SK-N-SH (cell line): Measurements from ENCODE around the gene ZNF783. TPM values are rescaled to one million over a fixed set of nuclear protein-coding genes. Genes with fewer than 3 reads are reported as not detected.
A peak's percentile ranks its signal among the peaks of the same experiment; 100 is the strongest.

Experiments used
- CTCF ChIA-PET: fragments of 300-600, 350-600 bp; formaldehyde crosslinking; extraction: SDS; loops from one replicate; lab custom pipeline; 2021; lab: Yijun Ruan, JAX
- POLR2A ChIA-PET: fragments of 350-600 bp; sonication (Branson Sonifier 250); formaldehyde crosslinking; extraction: SDS; loops from one replicate; lab custom pipeline; 2020; ENCODE audit warnings: antibody characterized with exemption, inconsistent platforms; lab: Yijun Ruan, JAX
- DNase-seq: peaks from one replicate; pipeline ENCODE4 v3.0.0; 2012
- H2AFZ ChIP-seq: fragments of 200-600 bp; sonication (generic); 2 replicates; pipeline ENCODE4 v1.8.1; 2016; ENCODE audit warnings: antibody characterized with exemption, mild to moderate bottlenecking, low read depth
- H3F3A ChIP-seq: fragments of 200-600 bp; sonication (generic); replicated peaks from 2 replicates; pipeline ENCODE3; 2016; ENCODE audit warnings: antibody characterized with exemption, mild to moderate bottlenecking; ENCODE audit not compliant: insufficient read depth
- H3K27ac ChIP-seq, 2 experiments: fragments of 200-500 bp in 1 of 2; fragments of 200-600 bp in 1 of 2; sonication (Bioruptor generic) in 1 of 2; sonication (generic), shearing (Covaris generic) in 1 of 2; 2 replicates each; pipeline versions ENCODE4 v1.5.1 to v1.6.1; 2014 to 2016; ENCODE audit warnings: low read depth in 2 of 2, inconsistent platforms in 1 of 2, low read length in 1 of 2, mild to moderate bottlenecking in 1 of 2, mixed read lengths in 1 of 2
- H3K27me3 ChIP-seq: fragments of 200-600 bp; sonication (generic), shearing (Covaris generic); 2 replicates; pipeline ENCODE4 v1.6.1; 2016; ENCODE audit warnings: mixed run types; ENCODE audit not compliant: insufficient read depth
- H3K36me3 ChIP-seq, 2 experiments: fragments of 200-500 bp in 1 of 2; fragments of 200-600 bp in 1 of 2; sonication (Bioruptor generic) in 1 of 2; sonication (generic) in 1 of 2; replicated peaks in 1 of 2; 2 replicates each; pipeline versions ENCODE3 to v1.5.1; 2014 to 2016; ENCODE audit warnings: low read length in 1 of 2, mild to moderate bottlenecking in 1 of 2; ENCODE audit not compliant: insufficient read depth in 2 of 2, control insufficient read depth in 1 of 2
- H3K4me1 ChIP-seq, 2 experiments: fragments of 200-500 bp in 1 of 2; fragments of 200-600 bp in 1 of 2; sonication (Bioruptor generic) in 1 of 2; sonication (generic), shearing (Covaris generic) in 1 of 2; 2 replicates each; pipeline versions ENCODE4 v1.5.1 to v1.6.1; 2014 to 2016; ENCODE audit warnings: low read depth in 1 of 2, low read length in 1 of 2, mixed run types in 1 of 2; ENCODE audit not compliant: insufficient read depth in 2 of 2, control insufficient read depth in 1 of 2
- H3K4me2 ChIP-seq: fragments of 200-600 bp; sonication (generic), shearing (Covaris generic); 2 replicates; pipeline ENCODE4 v1.6.1; 2017; ENCODE audit warnings: mixed run types
- H3K4me3 ChIP-seq, 2 experiments: fragments of 200-500 bp in 1 of 2; fragments of 200-600 bp in 1 of 2; sonication (Bioruptor generic) in 1 of 2; sonication (generic), shearing (Covaris generic) in 1 of 2; 2 replicates each; pipeline versions ENCODE4 v1.5.1 to v1.8.1; 2014 to 2016; ENCODE audit warnings: low read depth in 2 of 2, inconsistent platforms in 1 of 2, low read length in 1 of 2, mild to moderate bottlenecking in 1 of 2, mixed read lengths in 1 of 2, moderate library complexity in 1 of 2
- H3K79me2 ChIP-seq: fragments of 200-600 bp; sonication (generic); 2 replicates; pipeline ENCODE4 v1.8.1; 2017; ENCODE audit warnings: mild to moderate bottlenecking; ENCODE audit not compliant: insufficient read depth
- H3K9ac ChIP-seq: fragments of 200-600 bp; sonication (generic); 2 replicates; pipeline ENCODE4 v1.6.1; 2017; ENCODE audit warnings: mixed run types
- H3K9me2 ChIP-seq: fragments of 200-600 bp; sonication (generic); 2 replicates; pipeline ENCODE4 v1.6.1; 2017; ENCODE audit warnings: mixed run types
- H3K9me3 ChIP-seq: fragments of 200-600 bp; sonication (generic); 2 replicates; pipeline ENCODE4 v1.6.1; 2017; ENCODE audit warnings: mixed run types, mild to moderate bottlenecking, moderate library complexity
- H4K20me1 ChIP-seq: fragments of 200-600 bp; sonication (generic); 2 replicates; pipeline ENCODE4 v1.6.1; 2017; ENCODE audit warnings: mild to moderate bottlenecking, mixed run types; ENCODE audit not compliant: insufficient read depth
- CHD2 ChIP-seq: fragments of 150-350 bp; IDR thresholded peaks from 2 replicates; pipeline ENCODE4 v1.6.1; 2018; ENCODE audit warnings: low read length; ENCODE audit not compliant: partially characterized antibody
- ELF1 ChIP-seq: IDR thresholded peaks from 2 replicates; pipeline ENCODE4 v1.4.0; 2012
- EP300 ChIP-seq, 2 experiments: IDR thresholded peaks; 2 replicates each; pipeline versions ENCODE4 v1.4.0 to v1.6.1; 2012; ENCODE audit warnings: borderline replicate concordance in 1 of 2, low read depth in 1 of 2, low read length in 1 of 2
- EZH2phosphoT487 ChIP-seq: fragments of 200-600 bp; sonication (generic); IDR thresholded peaks from 2 replicates; pipeline ENCODE4 v1.6.1; 2017; ENCODE audit warnings: low read depth, mixed run types, mild to moderate bottlenecking, antibody characterized with exemption, moderate library complexity, borderline replicate concordance
- FOXM1 ChIP-seq: IDR thresholded peaks from 2 replicates; pipeline ENCODE4 v1.4.0; 2012; ENCODE audit warnings: low read depth, mild to moderate bottlenecking
- GABPA ChIP-seq: IDR thresholded peaks from 2 replicates; pipeline ENCODE4 v1.4.0; 2012; ENCODE audit warnings: low read depth, mild to moderate bottlenecking
- GATA2 ChIP-seq: sonication (generic); formaldehyde crosslinking; IDR thresholded peaks from 2 replicates; pipeline ENCODE4 v1.5.0; 2020; ENCODE audit warnings: mild to moderate bottlenecking, missing genetic modification reagents
- JUND ChIP-seq: IDR thresholded peaks from 2 replicates; pipeline ENCODE4 v1.4.0; 2012
- MEF2A ChIP-seq: IDR thresholded peaks from 2 replicates; pipeline ENCODE4 v1.4.0; 2012; ENCODE audit warnings: low read depth, borderline replicate concordance
- NRF1 ChIP-seq: IDR thresholded peaks from 2 replicates; pipeline ENCODE4 v1.6.1; 2012; ENCODE audit warnings: low read depth, mild to moderate bottlenecking, low read length
- RCOR1 ChIP-seq: fragments of 150-350 bp; IDR thresholded peaks from 2 replicates; pipeline ENCODE4 v1.6.1; 2017; ENCODE audit warnings: antibody characterized with exemption, low read length
- SIN3A ChIP-seq: IDR thresholded peaks from 2 replicates; pipeline ENCODE4 v1.6.1; 2012; ENCODE audit warnings: low read depth, mild to moderate bottlenecking, low read length, moderate library complexity, borderline replicate concordance
- SMC3 ChIP-seq: IDR thresholded peaks from 2 replicates; pipeline ENCODE4 v1.6.1; 2012; ENCODE audit warnings: low read depth, low read length, improper control_type of control experiment
- TCF12 ChIP-seq: IDR thresholded peaks from 2 replicates; pipeline ENCODE4 v1.4.0; 2012
- TEAD4 ChIP-seq: IDR thresholded peaks from 2 replicates; pipeline ENCODE4 v1.4.0; 2012; ENCODE audit warnings: mild to moderate bottlenecking, borderline replicate concordance; ENCODE audit not compliant: insufficient read depth
- USF2 ChIP-seq: fragments of 150-350 bp; IDR thresholded peaks from 2 replicates; pipeline ENCODE4 v1.6.1; 2017; ENCODE audit warnings: antibody characterized with exemption, low read length, low read depth, borderline replicate concordance
- ZBTB33 ChIP-seq: IDR thresholded peaks from 2 replicates; pipeline ENCODE4 v1.4.0; 2012; ENCODE audit warnings: low read depth, borderline replicate concordance
- WGBS: methylation state at CpG from one replicate; pipeline ENCODE4 v1.1.6; 2017; ENCODE audit warnings: low lambda C conversion rate; 5-methylcytosine and 5-hydroxymethylcytosine counted together
- polyA plus RNA-seq, 3 experiments: library from polyadenylated mRNA; depleted of rRNA; stranded (reverse); fragments of >200 nt; gene quantifications; 2 replicates each; pipeline ENCODE4 v1.2.3, GENCODE V29; 2012
- TF ChIP-seq, protein P1 (sequence below): IDR thresholded peaks from 2 replicates; pipeline ENCODE4; 2012
- TF ChIP-seq, protein P2 (sequence below): IDR thresholded peaks from 2 replicates; pipeline ENCODE4 v1.4.0; 2012; ENCODE audit warnings: low read depth

ZNF783 gene
- polyA plus RNA-seq, 1 of the 3 experiments (the other 2 are of a cell fraction): 12.5 TPM

- H3K9ac ChIP-seq: peak overlapping the region; percentile 54
- TF ChIP-seq EZH2phosphoT487 (no peak), ZBTB33 (no peak), NRF1 (no peak), TEAD4 (no peak), ELF1 (no peak), SIN3A (no peak), FOXM1 (no peak), EP300 (IDR thresholded peaks at IDR 0.05; ENCODE audit: borderline replicate concordance in 1 of 2, low read depth in 1 of 2, low read length in 1 of 2) (no peak), GABPA (no peak), MEF2A (no peak), RCOR1 (no peak)
- TF ChIP-seq, protein P1, sequence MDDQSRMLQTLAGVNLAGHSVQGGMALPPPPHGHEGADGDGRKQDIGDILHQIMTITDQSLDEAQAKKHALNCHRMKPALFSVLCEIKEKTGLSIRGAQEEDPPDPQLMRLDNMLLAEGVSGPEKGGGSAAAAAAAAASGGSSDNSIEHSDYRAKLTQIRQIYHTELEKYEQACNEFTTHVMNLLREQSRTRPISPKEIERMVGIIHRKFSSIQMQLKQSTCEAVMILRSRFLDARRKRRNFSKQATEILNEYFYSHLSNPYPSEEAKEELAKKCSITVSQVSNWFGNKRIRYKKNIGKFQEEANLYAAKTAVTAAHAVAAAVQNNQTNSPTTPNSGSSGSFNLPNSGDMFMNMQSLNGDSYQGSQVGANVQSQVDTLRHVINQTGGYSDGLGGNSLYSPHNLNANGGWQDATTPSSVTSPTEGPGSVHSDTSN: no peak
- no peaks in the 10 kb centered on the region for H3K9me3 ChIP-seq
- no peaks in the 10 kb centered on the region for H3K9me2 ChIP-seq
- DNase-seq: peak; percentile 78
- no peaks in the 10 kb centered on the region for H3F3A ChIP-seq
- H2AFZ ChIP-seq: peak overlapping the region; percentile 86
- peak overlapping the region; percentile 94 for H3K4me2 ChIP-seq
- 30% methylated on average over 11 of the region's 11 CpGs for WGBS
- H3K79me2 ChIP-seq: no peaks in the 10 kb centered on the region
- no peaks in the 10 kb centered on the region for H4K20me1 ChIP-seq
- POLR2A ChIA-PET: interaction anchor here (1.2 to 1.8 kb wide), 3 partner anchors 9 to 210 kb away, joined by 3 to 6 read pairs (median 6); partner anchors contain the start of gene ZNF783
- H3K36me3 ChIP-seq: peaks cover 0 to 12% of the 10 kb centered on the region in 2 experiments
- no peaks in the 10 kb centered on the region for H3K27me3 ChIP-seq
- H3K27ac ChIP-seq: no peak overlapping the region
- CTCF ChIA-PET: interaction anchor here (0.7 to 2.5 kb wide), 5 partner anchors 24 to 339 kb away, joined by 3 to 20 read pairs (median 3); partner anchors contain the start of genes ZNF398 and ZNF783
- peaks cover 0 to 16% of the 10 kb centered on the region in 2 experiments; a peak in 1 of 4 replicates for H3K4me1 ChIP-seq
- H3K4me3 ChIP-seq: peak overlapping the region; percentile 74 to 78
Measured at GRCh38 chr7:149285603-149286002, 23.6 kb downstream of the ZNF783 start.

DNA sequence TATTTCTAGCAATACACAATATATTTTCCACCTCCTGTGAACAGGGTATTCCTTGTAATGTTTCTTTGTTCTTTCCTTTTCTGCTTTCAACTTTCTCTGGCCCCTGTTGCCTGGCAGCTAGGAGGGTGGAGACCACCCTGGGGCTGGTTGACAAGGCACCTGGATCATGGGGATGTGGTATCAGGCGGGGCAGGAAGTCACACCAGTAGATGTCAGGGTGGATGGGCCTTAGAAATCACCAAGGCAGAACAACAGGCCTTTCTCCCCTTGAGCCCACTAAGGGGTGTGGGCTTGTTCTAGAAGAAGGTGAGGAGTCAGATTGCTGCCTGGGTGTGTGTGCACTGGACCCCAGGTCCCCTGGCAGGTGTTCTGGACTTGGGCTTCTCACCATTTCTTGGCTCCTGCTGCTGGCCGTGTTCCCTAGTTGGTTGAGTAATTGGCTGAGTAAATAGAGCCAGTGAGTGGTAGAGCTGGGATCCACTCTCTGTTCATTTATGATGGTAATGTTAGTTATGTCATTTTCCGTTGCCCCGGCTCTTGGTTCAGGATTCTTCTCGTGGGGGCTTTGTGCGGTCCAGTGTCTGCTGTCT, 24.9 kb downstream of the ZNF783 start:
- CTCF ChIA-PET: interaction anchor here (2.7 kb wide), 1 partner anchor 25 kb away, joined by 15 read pairs; the partner anchor contains the start of gene ZNF783
- WGBS: 85% methylated on average over 6 of the region's 6 CpGs
- POLR2A ChIA-PET: no interaction called here

More for the DNA sequence above, 24.9 kb downstream of the ZNF783 start:
- Histone ChIP-seq H3K4me3 (no peak overlapping the region), H3K27me3 (no peaks in the 10 kb centered on the region), H3K4me1 (peaks cover 0 to 16% of the 10 kb centered on the region in 2 experiments; a peak in 1 of 4 replicates), H3K27ac (no peak overlapping the region), H3K36me3 (peaks cover 0 to 9% of the 10 kb centered on the region in 2 experiments), H3K9ac (no peak overlapping the region), H3F3A (no peaks in the 10 kb centered on the region), H2AFZ (no peak overlapping the region), H4K20me1 (no peaks in the 10 kb centered on the region), H3K9me3 (no peaks in the 10 kb centered on the region), H3K4me2 (no peak overlapping the region), H3K79me2 (no peaks in the 10 kb centered on the region)
- DNase-seq: no peak
- no peak for TF ChIP-seq GATA2 (CRISPR knock-in tag)
- TF ChIP-seq RCOR1: no peak
- no peak for TF ChIP-seq USF2
- TF ChIP-seq JUND: no peak
- TF ChIP-seq TCF12: no peak
- no peak for TF ChIP-seq SMC3
- TF ChIP-seq CHD2: no peak
- TF ChIP-seq, protein P1: no peak
- TF ChIP-seq, protein P2, sequence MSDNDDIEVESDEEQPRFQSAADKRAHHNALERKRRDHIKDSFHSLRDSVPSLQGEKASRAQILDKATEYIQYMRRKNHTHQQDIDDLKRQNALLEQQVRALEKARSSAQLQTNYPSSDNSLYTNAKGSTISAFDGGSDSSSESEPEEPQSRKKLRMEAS: no peak
- TF ChIP-seq, all 33 proteins: peak for 0
- no peaks in the 10 kb centered on the region for H3K9me2 ChIP-seq
